NT2/D1 (cell line): ENCODE data around the gene SENP8.

Source experiments
- DNase-seq: peaks from one replicate; pipeline ENCODE4 v3.0.0-alpha.2; 2011; ENCODE audit warnings: low read depth, low spot score
- H3K27me3 ChIP-seq: 2 replicates; pipeline ENCODE4 v1.6.0; 2011; ENCODE audit warnings: mild to moderate bottlenecking; ENCODE audit not compliant: insufficient read length, insufficient read depth
- H3K36me3 ChIP-seq: 2 replicates; pipeline ENCODE4 v1.6.1; 2011; ENCODE audit warnings: mild to moderate bottlenecking, low read length, mixed read lengths; ENCODE audit not compliant: insufficient read depth, insufficient read length
- H3K4me1 ChIP-seq: 2 replicates; pipeline ENCODE4 v1.5.1; 2011; ENCODE audit not compliant: insufficient read depth, insufficient read length
- H3K4me3 ChIP-seq: 2 replicates; pipeline ENCODE4 v1.5.1; 2011; ENCODE audit warnings: low read depth; ENCODE audit not compliant: insufficient read length
- H3K9ac ChIP-seq: 2 replicates; pipeline ENCODE4 v1.6.0; 2011; ENCODE audit warnings: low read depth; ENCODE audit not compliant: insufficient read length
- H3K9me3 ChIP-seq: 2 replicates; pipeline ENCODE4 v1.5.1; 2011; ENCODE audit warnings: mild to moderate bottlenecking, low read length; ENCODE audit not compliant: insufficient read depth
- SUZ12 ChIP-seq: IDR thresholded peaks from 2 replicates; pipeline ENCODE4 v1.6.1; 2011; ENCODE audit not compliant: insufficient read length, insufficient read depth; ENCODE audit errors: extremely low read depth
- YY1 ChIP-seq: IDR thresholded peaks from 2 replicates; pipeline ENCODE4 v1.6.1; 2011; ENCODE audit not compliant: insufficient read length, insufficient read depth
- ZNF274 ChIP-seq: IDR thresholded peaks from 2 replicates; pipeline ENCODE4 v1.6.1; 2011; ENCODE audit warnings: mild to moderate bottlenecking, low read depth, low read length

The SENP8 gene

GRCh38 chr15:72116731-72117485 is 1.3 kb upstream of the SENP8 start:
- Histone ChIP-seq H3K36me3 (no peaks in the 10 kb centered on the region), H3K9me3 (no peaks in the 10 kb centered on the region), H3K9ac (peak overlapping the region; percentile 75), H3K4me1 (no peaks in the 10 kb centered on the region), H3K27me3 (no peaks in the 10 kb centered on the region), H3K4me3 (peak overlapping the region; percentile 81)
- DNase-seq, result no peak
- no peak for TF ChIP-seq YY1
- no peak for TF ChIP-seq ZNF274
- TF ChIP-seq SUZ12, result no peak

GRCh38 chr15:72117486-72118016 is 652 bp upstream of the SENP8 start:
- peak overlapping the region; percentile 81 for H3K4me3 ChIP-seq
- H3K9ac ChIP-seq, result peak overlapping the region; percentile 75
- H3K36me3 ChIP-seq, result no peaks in the 10 kb centered on the region
- no peak for TF ChIP-seq ZNF274
- TF ChIP-seq SUZ12, result no peak
- TF ChIP-seq YY1, result no peak
- peak; percentile 61 for DNase-seq
- H3K9me3 ChIP-seq, result no peaks in the 10 kb centered on the region
- no peaks in the 10 kb centered on the region for H3K4me1 ChIP-seq
- no peaks in the 10 kb centered on the region for H3K27me3 ChIP-seq

GRCh38 chr15:72124218-72124617 is 6.0 kb downstream of the SENP8 start:
- no peak for DNase-seq
- H3K9ac ChIP-seq, result no peak overlapping the region
- TF ChIP-seq YY1, result no peak
- TF ChIP-seq SUZ12, result no peak
- H3K4me3 ChIP-seq, result no peak overlapping the region
- H3K36me3 ChIP-seq, result no peaks in the 10 kb centered on the region
- no peaks in the 10 kb centered on the region for H3K9me3 ChIP-seq
- no peaks in the 10 kb centered on the region for H3K4me1 ChIP-seq
- H3K27me3 ChIP-seq, result no peaks in the 10 kb centered on the region

- TF ChIP-seq SUZ12 (no peak), ZNF274 (no peak), YY1 (no peak)
- no peaks in the 10 kb centered on the region for H3K27me3 ChIP-seq
- no peak for DNase-seq
Measured at GRCh38 chr15:72127724-72128322, 9.6 kb downstream of the SENP8 start.

GRCh38 chr15:72128359-72128758 is 10.2 kb downstream of the SENP8 start:
- no peaks in the 10 kb centered on the region for H3K36me3 ChIP-seq
- DNase-seq, result no peak
- H3K4me3 ChIP-seq, result no peak overlapping the region
- TF ChIP-seq SUZ12 (no peak), ZNF274 (no peak), YY1 (no peak)
- H3K27me3 ChIP-seq, result no peaks in the 10 kb centered on the region
- H3K9ac ChIP-seq, result no peak overlapping the region
- H3K9me3 ChIP-seq, result no peaks in the 10 kb centered on the region
- no peaks in the 10 kb centered on the region for H3K4me1 ChIP-seq

More at GRCh38 chr15:72127724-72128322, 9.6 kb downstream of the SENP8 start:
- Histone ChIP-seq H3K9me3 (no peaks in the 10 kb centered on the region), H3K9ac (no peak overlapping the region), H3K4me3 (no peak overlapping the region), H3K36me3 (no peaks in the 10 kb centered on the region), H3K4me1 (no peaks in the 10 kb centered on the region)

GRCh38 chr15:72130272-72130671 is 12.1 kb downstream of the SENP8 start:
- Histone ChIP-seq H3K36me3 (no peaks in the 10 kb centered on the region), H3K9ac (no peak overlapping the region), H3K4me1 (no peaks in the 10 kb centered on the region), H3K4me3 (no peak overlapping the region), H3K9me3 (no peaks in the 10 kb centered on the region), H3K27me3 (no peaks in the 10 kb centered on the region)
- no peak for DNase-seq
- no peak for TF ChIP-seq ZNF274
- TF ChIP-seq SUZ12, result no peak
- TF ChIP-seq YY1, result no peak

- Histone ChIP-seq H3K4me3 (no peak overlapping the region), H3K9me3 (no peaks in the 10 kb centered on the region), H3K27me3 (no peaks in the 10 kb centered on the region), H3K9ac (no peak overlapping the region), H3K36me3 (no peaks in the 10 kb centered on the region), H3K4me1 (no peaks in the 10 kb centered on the region)
- DNase-seq, result no peak
- TF ChIP-seq SUZ12 (no peak), YY1 (no peak), ZNF274 (no peak)
Measured at GRCh38 chr15:72131922-72132321, 13.7 kb downstream of the SENP8 start.
